ENCODE measurements around the gene MANEAL.
A peak's percentile ranks its signal among the peaks of the same experiment; 100 is the strongest.

Gene MANEAL

GRCh38 chr1:37782491-37782890, 11.2 kb upstream of the MANEAL start:
- no peak for DNase-seq (ENCODE audit: low read depth)

- DNase-seq (ENCODE audit: low read depth): no peak
Observed at GRCh38 chr1:37792943-37793686, 532 bp upstream of the MANEAL start.

GRCh38 chr1:37794372-37795339, 1.0 kb downstream of the MANEAL start:
- no peak for DNase-seq (ENCODE audit: low read depth)

DNA sequence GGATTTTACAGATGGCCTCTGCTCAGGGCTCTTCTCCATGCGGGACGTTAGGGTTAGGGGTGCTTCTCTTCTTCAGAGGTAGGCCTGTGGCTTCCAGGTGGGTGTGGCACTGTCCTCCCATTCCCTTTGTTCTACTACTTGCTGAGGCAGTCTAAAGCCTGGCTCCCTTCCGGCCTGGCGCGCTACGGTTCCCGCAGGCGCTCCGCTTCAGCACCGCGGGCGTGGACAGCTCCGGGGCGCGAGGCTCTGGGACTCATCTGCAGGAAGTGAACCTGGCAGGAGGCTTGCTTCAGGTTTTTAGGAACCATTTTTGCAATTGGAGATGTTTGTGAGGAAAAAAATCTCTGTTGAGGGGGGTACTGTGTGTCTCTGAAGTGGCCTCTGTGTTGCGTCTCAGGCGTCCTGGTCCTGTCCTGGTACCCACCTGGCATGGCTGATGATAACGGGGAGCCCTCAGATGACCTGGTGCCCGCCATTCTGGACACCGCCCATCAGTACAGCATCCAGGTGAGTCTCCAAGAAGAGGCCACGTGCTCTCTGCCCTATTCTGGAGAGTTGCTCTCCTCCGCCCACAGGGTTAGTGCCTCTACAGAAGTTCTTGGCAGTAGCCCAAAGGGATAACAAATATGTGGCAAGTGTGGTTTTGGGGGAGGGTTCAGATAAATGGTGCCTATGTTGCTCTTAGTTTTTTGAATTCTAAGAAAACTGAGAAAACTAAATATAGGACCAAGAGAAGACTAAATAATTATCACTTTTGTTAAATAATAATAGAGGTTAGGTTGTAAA, 1.9 kb downstream of the MANEAL start:
- no peak for DNase-seq (ENCODE audit: low read depth)

- no peak for DNase-seq (ENCODE audit: low read depth)
Observed at GRCh38 chr1:37797750-37798345, 4.2 kb downstream of the MANEAL start.

- no peak for DNase-seq (ENCODE audit: low read depth)
Observed at GRCh38 chr1:37802439-37802838, 8.8 kb downstream of the MANEAL start.

DNA sequence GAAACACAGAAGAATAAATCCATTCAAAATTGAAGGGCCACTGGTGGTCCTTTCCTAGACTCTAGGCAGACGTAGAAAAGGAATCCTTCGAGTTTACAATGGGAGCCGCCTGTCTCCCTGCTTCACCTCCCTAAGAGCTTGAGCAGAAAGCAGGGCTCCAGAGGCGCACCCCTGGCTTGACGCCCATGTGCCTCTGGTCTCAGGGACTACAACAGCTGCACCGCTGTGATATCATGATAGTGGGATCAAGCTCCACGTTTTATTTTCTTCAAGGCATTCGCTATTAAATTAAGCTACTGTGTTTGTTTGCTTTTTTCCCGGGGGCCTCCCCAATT, 13.5 kb downstream of the MANEAL start:
- DNase-seq (ENCODE audit: low read depth): no peak

DNA sequence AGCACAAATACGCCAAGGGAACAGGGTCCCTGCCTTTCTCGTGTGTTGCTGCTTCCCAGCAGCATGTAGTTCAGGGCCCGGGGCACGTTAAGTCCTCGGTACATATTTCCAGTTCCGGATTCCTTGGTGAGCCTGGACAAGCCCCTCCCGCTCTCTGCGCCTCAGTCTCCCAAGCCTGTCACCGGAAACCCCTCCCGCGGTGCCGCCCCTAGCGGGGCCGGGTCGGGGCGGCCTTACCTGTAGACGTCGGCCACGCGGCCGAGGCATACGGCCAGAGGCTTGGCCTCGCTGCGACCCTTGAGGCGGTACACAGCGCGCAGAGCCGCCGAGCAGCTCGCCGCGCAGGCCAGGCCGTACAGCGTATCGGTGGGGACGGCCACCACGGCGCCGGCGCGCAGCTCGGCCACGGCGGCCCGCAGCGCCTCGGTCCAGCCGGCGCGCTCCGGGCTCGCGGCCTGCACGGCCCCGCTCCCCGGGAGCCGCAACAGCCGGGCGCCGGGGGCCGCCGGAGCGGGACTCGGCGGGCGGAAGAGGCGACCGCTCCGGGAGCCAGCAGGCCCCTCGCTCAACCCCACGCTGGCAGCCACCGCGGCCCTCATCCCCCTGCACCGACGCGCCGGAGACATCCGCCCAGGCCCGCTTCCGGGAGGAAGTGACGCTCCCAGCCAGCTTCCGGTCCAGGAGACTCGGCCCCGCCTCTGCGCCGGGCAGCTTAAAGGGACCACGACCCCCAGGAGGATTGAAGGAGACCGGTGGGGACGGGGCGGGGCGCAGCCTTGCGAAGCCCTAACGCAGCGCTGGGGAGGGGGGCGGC, 14.1 kb downstream of the MANEAL start, which contains the start of the genes C1orf122 and YRDC:
Gene C1orf122, plus strand, starts transcription at position 236 of the 814 bp plus-strand sequence. CDS start 615 bp downstream, outside the sequence.
Gene YRDC, minus strand, starts transcription at position 654 of the 814 bp plus-strand sequence. Its CDS starts 28 bp downstream, at position 626.
- peak; percentile 80 for DNase-seq (ENCODE audit: low read depth)

- DNase-seq (ENCODE audit: low read depth): peak; percentile 52
Observed at GRCh38 chr1:37808369-37809319, 15.0 kb downstream of the MANEAL start.

DNA sequence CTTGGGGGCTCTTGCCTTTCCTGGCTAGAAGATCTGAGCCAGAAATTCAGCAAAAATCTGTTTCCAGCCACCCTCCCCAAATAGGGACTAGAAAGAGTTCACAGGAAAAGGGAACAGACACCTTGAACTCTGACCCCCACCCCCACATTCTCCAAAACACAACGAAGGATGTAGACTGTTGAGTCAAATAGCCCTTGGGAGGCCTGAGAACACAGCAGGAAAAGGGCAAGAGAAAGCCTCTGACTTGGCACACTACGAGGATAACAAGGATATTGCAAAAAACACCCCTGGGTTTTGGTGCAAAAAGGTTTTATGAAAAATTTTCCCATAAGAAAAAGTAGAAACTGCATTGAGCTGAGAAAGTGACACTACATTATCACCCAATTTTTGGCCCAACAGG, 16.3 kb downstream of the MANEAL start:
- DNase-seq (ENCODE audit: low read depth): no peak

DNA sequence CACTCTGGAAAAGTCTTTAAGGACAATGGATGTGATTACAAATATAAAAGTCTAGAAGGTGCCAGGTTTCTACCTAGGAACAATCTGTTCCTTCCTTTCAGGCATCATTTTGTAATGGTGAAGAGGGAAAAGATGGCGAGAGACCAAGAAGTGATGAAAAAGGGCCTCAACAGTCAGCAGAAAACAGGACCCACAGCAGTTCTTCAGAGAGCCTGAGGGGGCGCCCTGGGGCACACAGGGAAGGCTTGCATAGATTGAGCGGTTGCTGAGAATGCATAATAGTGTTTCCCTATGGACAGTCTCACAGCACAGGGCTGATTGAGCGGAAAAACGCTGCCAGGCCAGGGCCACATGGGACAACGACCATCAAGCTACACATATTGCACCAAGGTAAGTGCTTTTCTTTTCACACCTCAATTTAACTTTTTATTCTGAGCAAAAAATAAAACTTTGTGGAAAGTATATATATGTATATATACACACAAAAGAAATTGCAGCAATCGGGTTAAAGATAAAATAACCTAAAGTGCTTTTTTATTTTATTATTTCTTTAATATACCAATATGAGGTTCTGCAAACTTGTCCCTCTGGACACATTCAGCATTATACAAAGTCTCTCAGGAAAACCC, 17.5 kb downstream of the MANEAL start:
- peak; percentile 86 for DNase-seq (ENCODE audit: low read depth)

- DNase-seq (ENCODE audit: low read depth): peak; percentile 43
Observed at GRCh38 chr1:37813529-37814145, 20.0 kb downstream of the MANEAL start.

GRCh38 chr1:37814252-37814651, 20.6 kb downstream of the MANEAL start:
- peak; percentile 60 for DNase-seq (ENCODE audit: low read depth)

DNA sequence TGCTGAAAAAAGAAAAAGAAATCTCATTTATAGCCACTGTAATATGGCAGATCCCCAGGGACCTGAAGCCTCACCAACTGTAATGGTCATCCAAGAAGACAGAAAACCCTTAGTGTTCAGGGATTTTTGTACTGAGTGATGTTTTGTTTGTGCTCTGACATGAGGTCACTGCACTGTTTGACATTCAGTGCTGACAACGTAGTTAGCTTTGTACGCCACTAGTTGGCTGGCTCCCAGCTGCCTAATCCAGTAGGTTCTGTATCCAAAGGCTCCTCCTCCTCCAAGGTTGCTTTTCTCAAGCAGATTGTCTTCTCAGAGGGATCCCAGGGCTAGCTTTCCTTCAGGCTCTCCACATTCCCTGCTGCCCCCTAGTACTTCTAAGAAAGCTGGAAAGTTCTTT, 23.8 kb downstream of the MANEAL start:
- DNase-seq (ENCODE audit: low read depth): no peak

GRCh38 chr1:37821481-37821880, 27.8 kb downstream of the MANEAL start:
- no peak for DNase-seq (ENCODE audit: low read depth)

- DNase-seq (ENCODE audit: low read depth): no peak
Observed at GRCh38 chr1:37822906-37823815, 29.5 kb downstream of the MANEAL start.

- DNase-seq (ENCODE audit: low read depth): no peak
Observed at GRCh38 chr1:37824001-37824400, 30.4 kb downstream of the MANEAL start.

- DNase-seq (ENCODE audit: low read depth): no peak
Observed at GRCh38 chr1:37825506-37825905, 31.9 kb downstream of the MANEAL start.

All from fibroblast of the conjunctiva (primary cell).